H1 (cell line): ENCODE data around the gene ARID1B. TPM values are rescaled to one million over a fixed set of nuclear protein-coding genes. Genes with fewer than 3 reads are reported as not detected.

ENCODE experiments used
- ATF3 ChIP-seq: IDR thresholded peaks from 2 replicates; pipeline ENCODE4 v1.6.1; 2011; ENCODE audit warnings: low read depth, mild to moderate bottlenecking, low read length; ENCODE audit not compliant: insufficient read depth
- BACH1 ChIP-seq: IDR thresholded peaks from 2 replicates; pipeline ENCODE4 v1.6.1; 2012; ENCODE audit warnings: low read length, improper control_type of control experiment
- CHD1 ChIP-seq: IDR thresholded peaks from 2 replicates; pipeline ENCODE4 v1.6.1; 2012; ENCODE audit warnings: low read depth, low read length, improper control_type of control experiment
- E2F6 ChIP-seq: IDR thresholded peaks from 2 replicates; pipeline ENCODE4 v1.6.1; 2012; ENCODE audit warnings: inconsistent platforms
- EP300 ChIP-seq, 2 experiments: IDR thresholded peaks; 1 replicate in 1 of 2; 2 replicates in 1 of 2; pipeline ENCODE4 v1.6.1; 2011 to 2012; ENCODE audit warnings: low read depth in 2 of 2, low read length in 2 of 2, mild to moderate bottlenecking in 2 of 2, borderline replicate concordance in 1 of 2, inconsistent platforms in 1 of 2, moderate library complexity in 1 of 2
- FOSL1 ChIP-seq: IDR thresholded peaks from 2 replicates; pipeline ENCODE4 v1.6.1; 2011; ENCODE audit warnings: mild to moderate bottlenecking, low read depth, low read length, moderate library complexity; ENCODE audit not compliant: insufficient read depth
- GTF2F1 ChIP-seq: IDR thresholded peaks from 2 replicates; pipeline ENCODE4 v1.6.1; 2012; ENCODE audit warnings: low read depth, low read length, improper control_type of control experiment, borderline replicate concordance
- HDAC6 ChIP-seq: IDR thresholded peaks from one replicate; pipeline ENCODE4 v1.7.1; 2012; ENCODE audit warnings: low read depth, mild to moderate bottlenecking, inconsistent platforms, low read length, moderate library complexity
- KDM1A ChIP-seq: fragments of 200-600, 300-600 bp; sonication (generic); IDR thresholded peaks from 2 replicates; pipeline ENCODE4 v1.7.1; 2016; ENCODE audit warnings: mild to moderate bottlenecking, low read length, borderline replicate concordance
- KDM5A ChIP-seq: fragments of 200-600 bp; IDR thresholded peaks from 2 replicates; pipeline ENCODE4 v1.7.1; 2012; ENCODE audit warnings: mild to moderate bottlenecking, low read length, inconsistent platforms, mixed read lengths
- MAFK ChIP-seq: IDR thresholded peaks from 2 replicates; pipeline ENCODE4 v1.6.1; 2012; ENCODE audit warnings: low read depth, mild to moderate bottlenecking, improper control_type of control experiment, low read length
- MAX ChIP-seq: IDR thresholded peaks from 2 replicates; pipeline ENCODE4 v1.6.1; 2012; ENCODE audit warnings: inconsistent platforms
- PHF8 ChIP-seq: fragments of 200-600 bp; sonication (generic); conservative IDR thresholded peaks from 2 replicates; pipeline ENCODE4 v1.7.1; 2012; ENCODE audit warnings: low read depth, mild to moderate bottlenecking, inconsistent platforms, low read length, moderate library complexity
- RAD21 ChIP-seq, 2 experiments: IDR thresholded peaks in 1 of 2; conservative IDR thresholded peaks in 1 of 2; 2 replicates each; pipeline ENCODE4 v1.6.1; 2011; ENCODE audit warnings: low read depth in 2 of 2, low read length in 2 of 2, improper control_type of control experiment in 1 of 2, inconsistent platforms in 1 of 2, mild to moderate bottlenecking in 1 of 2, moderate library complexity in 1 of 2
- RBBP5 ChIP-seq: IDR thresholded peaks from 2 replicates; pipeline ENCODE4 v1.7.1; 2012; ENCODE audit warnings: low read depth, mild to moderate bottlenecking, inconsistent platforms, low read length, moderate library complexity, borderline replicate concordance
- RFX5 ChIP-seq: IDR thresholded peaks from 2 replicates; pipeline ENCODE4 v1.6.1; 2011; ENCODE audit warnings: low read depth, low read length, improper control_type of control experiment, borderline replicate concordance
- RNF2 ChIP-seq: fragments of 200-900, 300-1000 bp; sonication (generic); IDR thresholded peaks from 2 replicates; pipeline ENCODE4 v1.7.1; 2016; ENCODE audit warnings: borderline replicate concordance, low read depth, mild to moderate bottlenecking, antibody characterized with exemption, low read length; ENCODE audit not compliant: poor library complexity, severe bottlenecking; ENCODE audit errors: missing control alignments
- SIX5 ChIP-seq: IDR thresholded peaks from 2 replicates; pipeline ENCODE4 v1.6.1; 2011; ENCODE audit warnings: mild to moderate bottlenecking, low read depth, low read length
- SP2 ChIP-seq: IDR thresholded peaks from 2 replicates; pipeline ENCODE4 v1.6.1; 2012; ENCODE audit warnings: mild to moderate bottlenecking, low read length, inconsistent platforms
- SUZ12 ChIP-seq: fragments of 200-600 bp; sonication (generic); IDR thresholded peaks from 2 replicates; pipeline ENCODE4 v1.6.1; 2012; ENCODE audit warnings: mild to moderate bottlenecking, inconsistent platforms, low read length, moderate library complexity, mixed read lengths
- TAF7 ChIP-seq: optimal IDR thresholded peaks from 2 replicates; pipeline ENCODE3; 2011; ENCODE audit warnings: low read depth, mild to moderate bottlenecking, inconsistent platforms, low read length, moderate library complexity, borderline replicate concordance
- TBP ChIP-seq: IDR thresholded peaks from 2 replicates; pipeline ENCODE4 v1.6.1; 2011; ENCODE audit warnings: low read depth, low read length, improper control_type of control experiment
- polyA plus RNA-seq, 7 experiments: library from polyadenylated mRNA; depleted of rRNA in 3 of 7; stranded (reverse) in 5 of 7; unstranded in 2 of 7; fragments of >200 nt in 5 of 7; fragments of 200-250 nt in 2 of 7; gene quantifications; 1 replicate in 5 of 7; 2 replicates in 1 of 7; 4 replicates in 1 of 7; pipeline versions ENCODE4 v1.2.1 to v1.2.3, GENCODE V29; 2011 to 2013; ENCODE audit warnings: missing spikeins in 2 of 7, mixed read lengths in 2 of 7
- total RNA-seq: library from RNA; stranded (reverse); fragmentation: NEBNext Ultra II Directional; extraction: Animal tissue kit (Norgen Biotek cat#: 25700); gene quantifications from 2 replicates; pipeline ENCODE4 v1.2.1, GENCODE V29; 2021

Gene ARID1B
- total and polyA plus RNA-seq, 2 of the 8 experiments (the other 6 are each of a cell fraction or from before 2014, with no cell fraction given), result 24.3 to 70.3 TPM

- TF ChIP-seq E2F6, result no peak
- no peak for TF ChIP-seq MAX
- TF ChIP-seq CHD1, result no peak
- no peak for TF ChIP-seq RFX5
- TF ChIP-seq RBBP5, result peak; percentile 8; the same call in 1 of the 2 replicates
- TF ChIP-seq TAF7, result peak; percentile 44
- no peak for TF ChIP-seq SIX5
- TF ChIP-seq MAFK, result no peak
- TF ChIP-seq KDM1A, result no peak
- TF ChIP-seq RAD21 (IDR thresholded peaks at IDR 0.05 in 1 of 2, conservative IDR thresholded peaks at IDR 0.05 in 1 of 2; ENCODE audit: low read depth in 2 of 2, low read length in 2 of 2), result no peak
- no peak for TF ChIP-seq HDAC6
- TF ChIP-seq TBP, result no peak; the same call in 1 of the 2 replicates
- no peak for TF ChIP-seq FOSL1
- TF ChIP-seq RNF2, result no peak
- TF ChIP-seq EP300 (IDR thresholded peaks at IDR 0.05; ENCODE audit: borderline replicate concordance in 1 of 2, low read depth in 2 of 2, low read length in 2 of 2), result no peak
- no peak for TF ChIP-seq BACH1
- TF ChIP-seq SUZ12, result no peak
- no peak for TF ChIP-seq PHF8
- no peak for TF ChIP-seq ATF3
- no peak for TF ChIP-seq SP2
- no peak for TF ChIP-seq GTF2F1
- no peak for TF ChIP-seq KDM5A
These were observed 245.0 kb downstream of the ARID1B start (continued) for GRCh38 chr6:157021993-157022740.
